Measurements from ENCODE around the gene ITGAL.
A peak's percentile ranks its signal among the peaks of the same experiment; 100 is the strongest.

GRCh38 chr16:30429678-30430427 lies 42.7 kb upstream of the ITGAL start, which contains the start of gene DCTPP1:
- TF ChIP-seq POLR2A (IDR thresholded peaks at IDR 0.05; ENCODE audit: low read length) (peak; percentile 71), GATA1 (IDR thresholded peaks at IDR 0.05; ENCODE audit: low read depth, low read length) (no peak)
